OCI-LY1 (cell line): ENCODE measurements around the gene NR5A1.

Experiments
- H2AFZ ChIP-seq: fragments of 200-600 bp; sonication (generic), shearing (Covaris generic); 2 replicates; pipeline ENCODE4 v1.6.0; 2014; ENCODE audit warnings: antibody characterized with exemption, mild to moderate bottlenecking, low read length
- H3F3A ChIP-seq: fragments of 200-600 bp; sonication (generic), shearing (Covaris generic); 2 replicates; pipeline ENCODE4 v1.6.0; 2014; ENCODE audit warnings: mild to moderate bottlenecking, antibody characterized with exemption, low read length, moderate library complexity; ENCODE audit not compliant: insufficient read depth
- H3K27ac ChIP-seq: fragments of 200-600 bp; sonication (generic); 2 replicates; pipeline ENCODE4 v1.5.1; 2014; ENCODE audit warnings: low read length, mixed run types, mild to moderate bottlenecking, low read depth; ENCODE audit not compliant: poor library complexity, severe bottlenecking
- H3K27me3 ChIP-seq: fragments of 200-600 bp; sonication (generic); 2 replicates; pipeline ENCODE4 v1.6.0; 2014; ENCODE audit warnings: antibody characterized with exemption, mild to moderate bottlenecking, low read length, moderate library complexity; ENCODE audit not compliant: insufficient read depth
- H3K36me3 ChIP-seq: fragments of 200-600 bp; sonication (generic); 2 replicates; pipeline ENCODE4 v1.6.1; 2014; ENCODE audit warnings: mild to moderate bottlenecking, antibody characterized with exemption, low read length, moderate library complexity, mixed read lengths; ENCODE audit not compliant: insufficient read depth
- H3K4me1 ChIP-seq: fragments of 200-600 bp; sonication (generic); 2 replicates; pipeline ENCODE4 v1.5.1; 2014; ENCODE audit warnings: mild to moderate bottlenecking, low read length, moderate library complexity; ENCODE audit not compliant: insufficient read depth, severe bottlenecking
- H3K4me2 ChIP-seq: fragments of 200-600 bp; sonication (generic), shearing (Covaris generic); 2 replicates; pipeline ENCODE4 v1.6.1; 2014; ENCODE audit warnings: low read length
- H3K4me3 ChIP-seq: fragments of 200-600 bp; sonication (generic); 2 replicates; pipeline ENCODE4 v1.5.1; 2014; ENCODE audit warnings: low read length, low read depth, mild to moderate bottlenecking, mixed read lengths; ENCODE audit not compliant: poor library complexity, severe bottlenecking
- H3K79me2 ChIP-seq: fragments of 200-600 bp; shearing (Covaris generic); 2 replicates; pipeline ENCODE4 v1.6.1; 2016; ENCODE audit warnings: mixed run types, low read length, mixed read lengths; ENCODE audit not compliant: insufficient read depth
- H3K9ac ChIP-seq: fragments of 200-600 bp; sonication (generic), shearing (Covaris generic); 2 replicates; pipeline ENCODE4 v1.6.1; 2014; ENCODE audit warnings: mild to moderate bottlenecking, low read length, mixed read lengths
- H3K9me2 ChIP-seq: fragments of 200-600 bp; sonication (generic), shearing (Covaris generic); 2 replicates; pipeline ENCODE4 v1.6.1; 2014; ENCODE audit warnings: low read depth, mild to moderate bottlenecking, low read length, mixed read lengths
- H3K9me3 ChIP-seq: fragments of 200-600 bp; shearing (Covaris generic); 2 replicates; pipeline ENCODE4 v1.6.1; 2014; ENCODE audit warnings: low read length, mixed read lengths
- H4K20me1 ChIP-seq: fragments of 200-600 bp; sonication (generic), shearing (Covaris generic); 2 replicates; pipeline ENCODE4 v1.6.0; 2016; ENCODE audit warnings: mild to moderate bottlenecking, low read length; ENCODE audit not compliant: insufficient read depth
- EZH2 ChIP-seq: fragments of 200-600 bp; sonication (generic), shearing (Covaris generic); IDR thresholded peaks from 2 replicates; pipeline ENCODE4 v1.8.0; 2017; ENCODE audit warnings: borderline replicate concordance, mixed run types, mild to moderate bottlenecking, antibody characterized with exemption, low read length, moderate library complexity, mixed read lengths
- TF ChIP-seq, protein P1 (sequence below): fragments of 200-600 bp; sonication (generic), shearing (Covaris generic); IDR thresholded peaks from 2 replicates; pipeline ENCODE4 v1.5.1; 2017; ENCODE audit warnings: mild to moderate bottlenecking, antibody characterized with exemption, low read length, moderate library complexity, mixed read lengths

NR5A1 gene

GRCh38 chr9:124506931-124507879 lies at the start of gene NR5A1:
NR5A1 (minus strand) TSS chr9:124507399; CDS start chr9:124503395, 4,004 bp downstream.
- Histone ChIP-seq H3K27me3 (no peaks in the 10 kb centered on the region; the same call in 1 of the 2 replicates), H3F3A (no peaks in the 10 kb centered on the region), H3K36me3 (no peaks in the 10 kb centered on the region), H3K79me2 (no peaks in the 10 kb centered on the region), H3K4me3 (no peak within 1 kb of the TSS), H3K9ac (no peak within 1 kb of the TSS), H2AFZ (no peak within 1 kb of the TSS), H3K4me1 (no peaks in the 10 kb centered on the region), H3K27ac (no peak within 1 kb of the TSS), H4K20me1 (no peaks in the 10 kb centered on the region), H3K4me2 (no peak within 1 kb of the TSS), H3K9me3 (no peaks in the 10 kb centered on the region), H3K9me2 (no peaks in the 10 kb centered on the region)
- no peak for TF ChIP-seq EZH2
- TF ChIP-seq, protein P1, sequence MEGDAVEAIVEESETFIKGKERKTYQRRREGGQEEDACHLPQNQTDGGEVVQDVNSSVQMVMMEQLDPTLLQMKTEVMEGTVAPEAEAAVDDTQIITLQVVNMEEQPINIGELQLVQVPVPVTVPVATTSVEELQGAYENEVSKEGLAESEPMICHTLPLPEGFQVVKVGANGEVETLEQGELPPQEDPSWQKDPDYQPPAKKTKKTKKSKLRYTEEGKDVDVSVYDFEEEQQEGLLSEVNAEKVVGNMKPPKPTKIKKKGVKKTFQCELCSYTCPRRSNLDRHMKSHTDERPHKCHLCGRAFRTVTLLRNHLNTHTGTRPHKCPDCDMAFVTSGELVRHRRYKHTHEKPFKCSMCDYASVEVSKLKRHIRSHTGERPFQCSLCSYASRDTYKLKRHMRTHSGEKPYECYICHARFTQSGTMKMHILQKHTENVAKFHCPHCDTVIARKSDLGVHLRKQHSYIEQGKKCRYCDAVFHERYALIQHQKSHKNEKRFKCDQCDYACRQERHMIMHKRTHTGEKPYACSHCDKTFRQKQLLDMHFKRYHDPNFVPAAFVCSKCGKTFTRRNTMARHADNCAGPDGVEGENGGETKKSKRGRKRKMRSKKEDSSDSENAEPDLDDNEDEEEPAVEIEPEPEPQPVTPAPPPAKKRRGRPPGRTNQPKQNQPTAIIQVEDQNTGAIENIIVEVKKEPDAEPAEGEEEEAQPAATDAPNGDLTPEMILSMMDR: no peak

GRCh38 chr9:124555043-124555442 lies 47.8 kb upstream of the NR5A1 start:
- Histone ChIP-seq H3K9ac (no peak overlapping the region), H3K9me3 (no peaks in the 10 kb centered on the region), H3K36me3 (no peaks in the 10 kb centered on the region), H3K79me2 (no peaks in the 10 kb centered on the region), H2AFZ (no peak overlapping the region), H3K27ac (no peak overlapping the region), H3K4me3 (no peak overlapping the region), H3F3A (no peaks in the 10 kb centered on the region), H3K4me2 (no peak overlapping the region), H3K27me3 (no peaks in the 10 kb centered on the region), H4K20me1 (no peaks in the 10 kb centered on the region), H3K4me1 (no peaks in the 10 kb centered on the region), H3K9me2 (no peaks in the 10 kb centered on the region)
- TF ChIP-seq, protein P1: no peak
- no peak for TF ChIP-seq EZH2

DNA sequence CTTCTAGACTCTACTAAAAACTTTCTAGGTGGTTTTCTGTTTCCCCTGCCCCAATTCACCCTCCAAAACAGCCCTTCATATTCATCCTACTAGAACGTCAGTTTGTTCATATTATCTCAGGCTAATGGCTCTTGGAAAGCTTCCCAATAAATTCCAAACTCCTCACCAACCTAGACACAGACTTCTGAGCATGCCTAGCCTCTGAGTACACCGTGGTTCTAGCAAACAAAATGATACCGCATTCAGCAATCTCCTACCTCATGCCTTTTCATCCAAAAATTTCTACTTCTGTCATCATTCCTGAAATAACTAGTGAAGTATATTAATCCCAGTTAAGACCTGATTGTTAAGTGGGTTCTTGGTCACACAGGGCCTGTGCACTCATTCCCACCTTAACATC lies 46.5 kb upstream of the NR5A1 start:
- Histone ChIP-seq H3K9me2 (no peaks in the 10 kb centered on the region), H3F3A (no peaks in the 10 kb centered on the region), H3K4me2 (no peak overlapping the region), H4K20me1 (no peaks in the 10 kb centered on the region), H2AFZ (no peak overlapping the region), H3K4me1 (no peaks in the 10 kb centered on the region), H3K27ac (no peak overlapping the region), H3K4me3 (no peak overlapping the region), H3K27me3 (no peaks in the 10 kb centered on the region), H3K79me2 (no peaks in the 10 kb centered on the region), H3K9ac (no peak overlapping the region), H3K36me3 (no peaks in the 10 kb centered on the region), H3K9me3 (no peaks in the 10 kb centered on the region)
- TF ChIP-seq, protein P1: no peak
- no peak for TF ChIP-seq EZH2
